Thoracic aorta (tissue), 2 donors: ENCODE measurements around the gene SDK1. TPM values are rescaled to one million over a fixed set of nuclear protein-coding genes. Genes with fewer than 3 reads are reported as not detected.

ENCODE experiments used
- ATAC-seq: fragments of 150-250 bp; one replicate; pipeline ENCODE4 v1.8.0; 2017; ENCODE audit warnings: low read depth; ENCODE audit not compliant: insufficient number of reproducible peaks, low FRiP score
- DNase-seq: peaks from one replicate; pipeline ENCODE4 v3.0.0-alpha.2; 2020; ENCODE audit warnings: low spot score
- H3K27ac ChIP-seq, 2 donors: fragments of 200-600 bp; sonication (generic); 1 replicate in 1 of 2; 2 replicates in 1 of 2; pipeline ENCODE4 v1.5.1; 2016; ENCODE audit warnings: mild to moderate bottlenecking in 2 of 2, moderate library complexity in 2 of 2
- H3K27me3 ChIP-seq: fragments of 200-600 bp; sonication (generic); replicated peaks from 2 replicates; pipeline ENCODE4 v1.6.0; 2016; ENCODE audit warnings: mild to moderate bottlenecking; ENCODE audit not compliant: insufficient read depth
- H3K36me3 ChIP-seq: fragments of 200-600 bp; sonication (generic); one replicate; pipeline ENCODE4 v1.5.1; 2016
- H3K4me1 ChIP-seq, 2 donors: fragments of 200-600 bp; sonication (generic); 1 replicate in 1 of 2; 2 replicates in 1 of 2; pipeline versions ENCODE4 v1.5.1 to v1.6.0; 2016; ENCODE audit warnings: low read depth in 2 of 2, mild to moderate bottlenecking in 1 of 2; ENCODE audit not compliant: control insufficient read depth in 1 of 2
- H3K4me3 ChIP-seq: fragments of 200-600 bp; sonication (generic); 2 replicates; pipeline ENCODE4 v1.5.1; 2016; ENCODE audit warnings: mild to moderate bottlenecking
- H3K9me3 ChIP-seq: fragments of 200-600 bp; sonication (generic); 2 replicates; pipeline ENCODE4 v1.5.1; 2016
- CTCF ChIP-seq: fragments of 200-600 bp; sonication (generic); IDR thresholded peaks from one replicate; pipeline ENCODE4 v1.5.1; 2019; ENCODE audit warnings: antibody characterized with exemption
- total RNA-seq, 2 donors: library from RNA; depleted of rRNA; stranded (reverse); fragments of >200 nt; gene quantifications; one replicate each; pipeline versions ENCODE4 v1.1.0 to v1.2.3, GENCODE V29; 2016

SDK1 gene
- total RNA-seq, 2 donors from 2014 or later, result 27.5 to 29.2 TPM

GRCh38 chr7:4288791-4289394 is 987.8 kb downstream of the SDK1 start:
- Histone ChIP-seq H3K4me3 (no peak overlapping the region), H3K36me3 (no peaks in the 10 kb centered on the region), H3K27me3 (no peaks in the 10 kb centered on the region), H3K9me3 (no peaks in the 10 kb centered on the region), H3K27ac (no peak overlapping the region), H3K4me1 (no peaks in the 10 kb centered on the region)
- TF ChIP-seq CTCF, result no peak
- DNase-seq, result no peak
- no peak for ATAC-seq

DNA sequence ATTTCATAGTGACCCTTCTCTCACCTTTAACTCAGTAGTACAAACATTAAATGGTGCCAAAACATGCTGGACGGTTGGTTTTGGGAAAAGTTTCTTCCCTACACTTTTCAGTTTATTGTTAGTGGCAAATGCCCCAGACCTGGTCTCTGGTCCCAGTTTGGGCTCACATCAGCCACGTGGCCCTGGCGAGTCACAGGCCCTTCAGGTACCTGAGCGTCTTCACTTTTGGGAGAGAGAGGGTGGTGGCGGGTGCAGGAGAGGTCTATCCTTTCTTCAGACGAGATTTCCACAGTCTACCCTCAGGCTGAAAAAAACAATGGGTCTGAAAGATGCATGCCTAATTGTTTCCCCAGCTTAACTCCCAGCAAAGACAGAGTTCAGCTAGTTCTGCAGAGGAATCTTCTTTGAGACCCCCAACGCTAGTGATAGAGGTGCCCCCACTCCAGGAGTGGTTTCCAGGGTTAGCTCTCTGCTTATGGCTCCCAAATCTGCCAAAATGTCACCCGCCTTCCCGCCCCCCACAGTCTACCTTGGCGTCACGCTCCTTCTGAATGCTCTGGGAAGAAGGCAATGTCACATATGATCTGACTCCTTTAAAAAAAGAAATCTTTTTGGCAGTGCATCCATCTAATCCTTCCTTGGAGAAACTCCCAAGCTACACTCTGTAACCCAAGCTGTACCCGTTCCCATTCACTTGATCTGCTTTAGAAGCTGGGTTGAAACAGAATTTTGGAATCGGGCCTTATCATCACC is 996.3 kb downstream of the SDK1 start:
- TF ChIP-seq CTCF, result no peak
- Histone ChIP-seq H3K9me3 (no peaks in the 10 kb centered on the region), H3K4me3 (no peak overlapping the region), H3K4me1 (no peaks in the 10 kb centered on the region), H3K27ac (no peak overlapping the region), H3K36me3 (no peaks in the 10 kb centered on the region), H3K27me3 (no peaks in the 10 kb centered on the region)
- DNase-seq (no peak), ATAC-seq (no peak)

DNA sequence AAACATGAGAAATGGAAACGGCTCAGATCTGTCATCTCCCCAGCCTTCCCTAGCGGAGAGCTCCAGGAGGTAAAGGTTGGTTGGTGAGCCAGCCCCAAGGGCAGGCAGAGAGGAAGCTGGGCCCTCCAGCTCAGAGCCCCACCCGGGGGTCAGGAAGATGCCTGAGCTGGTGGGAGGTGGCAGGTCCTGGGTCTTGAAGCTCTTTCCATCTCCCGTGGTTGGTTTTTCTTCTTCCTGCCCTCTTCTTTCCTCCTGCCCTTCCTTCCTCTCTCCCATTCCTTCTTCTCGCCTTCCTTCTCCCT is 996.8 kb downstream of the SDK1 start:
- no peak overlapping the region for H3K4me3 ChIP-seq
- no peak for ATAC-seq
- H3K4me1 ChIP-seq, result no peaks in the 10 kb centered on the region
- DNase-seq, result no peak
- no peak for TF ChIP-seq CTCF
- H3K27ac ChIP-seq, result no peak overlapping the region
- no peaks in the 10 kb centered on the region for H3K27me3 ChIP-seq
- no peaks in the 10 kb centered on the region for H3K9me3 ChIP-seq
- no peaks in the 10 kb centered on the region for H3K36me3 ChIP-seq

DNA sequence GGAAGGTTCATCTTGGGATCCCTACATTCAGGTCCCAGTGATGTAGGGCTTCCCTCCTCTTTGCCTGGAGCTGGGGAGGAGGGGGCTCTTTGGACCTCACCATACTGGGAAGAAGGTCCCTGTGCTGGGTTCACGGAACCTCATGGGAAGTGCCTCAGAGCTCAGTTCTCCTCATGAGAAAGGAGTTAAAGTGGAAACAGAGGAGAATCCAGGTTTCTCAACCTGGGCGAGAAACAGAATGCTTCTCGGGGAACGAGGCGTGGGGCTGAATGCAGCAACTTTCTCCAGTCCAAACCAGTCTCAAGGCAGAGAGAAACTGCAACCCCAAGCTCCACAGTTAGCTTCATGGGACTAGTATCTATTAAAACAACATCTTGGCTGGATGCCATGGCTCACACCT is 998.4 kb downstream of the SDK1 start:
- ATAC-seq (no peak), DNase-seq (no peak)
- no peak for TF ChIP-seq CTCF
- no peaks in the 10 kb centered on the region for H3K36me3 ChIP-seq
- no peaks in the 10 kb centered on the region for H3K9me3 ChIP-seq
- no peak overlapping the region for H3K4me3 ChIP-seq
- no peaks in the 10 kb centered on the region for H3K27me3 ChIP-seq
- no peak overlapping the region for H3K27ac ChIP-seq
- H3K4me1 ChIP-seq, result no peaks in the 10 kb centered on the region

DNA sequence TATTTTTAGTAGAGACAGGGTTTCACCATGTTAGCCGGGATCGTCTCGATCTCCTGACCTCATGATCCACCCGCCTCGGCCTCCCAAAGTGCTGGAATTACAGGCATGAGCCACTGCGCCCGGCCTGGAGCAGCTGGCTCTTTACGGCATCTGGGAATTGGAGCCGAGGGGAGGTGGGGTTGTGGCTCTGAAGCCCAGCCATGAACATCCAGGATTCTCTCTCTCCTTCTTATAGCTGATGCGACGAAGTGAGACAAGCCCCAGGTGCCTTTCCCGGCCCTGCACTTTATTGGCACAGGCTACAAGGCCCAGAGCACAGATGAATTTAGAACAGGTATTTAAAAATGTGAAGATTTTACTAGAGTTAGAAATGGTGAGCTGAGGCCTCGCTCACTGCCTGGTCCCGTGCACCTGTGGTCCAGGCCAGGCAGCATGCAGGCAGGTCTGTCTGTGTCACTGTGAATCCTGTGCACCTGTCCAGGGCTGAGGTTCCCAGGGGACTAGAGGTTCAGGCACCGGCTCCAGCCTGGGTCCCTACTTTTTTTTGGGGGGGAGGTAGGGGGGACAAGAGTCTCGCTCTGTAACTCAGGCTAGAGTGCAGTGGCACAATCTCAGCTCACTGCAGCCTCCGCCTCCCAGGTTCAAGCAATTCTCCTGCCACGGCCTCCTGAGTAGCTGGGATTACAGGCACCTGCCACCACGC is 1001.3 kb downstream of the SDK1 start:
- no peaks in the 10 kb centered on the region for H3K4me1 ChIP-seq
- ATAC-seq, result no peak

More for the DNA sequence above, 1001.3 kb downstream of the SDK1 start:
- Histone ChIP-seq H3K27me3 (no peaks in the 10 kb centered on the region), H3K36me3 (no peaks in the 10 kb centered on the region), H3K27ac (no peak overlapping the region), H3K9me3 (no peaks in the 10 kb centered on the region), H3K4me3 (no peak overlapping the region)
- no peak for DNase-seq
- TF ChIP-seq CTCF, result no peak
